Cardiac muscle cell (in vitro differentiated cells and primary cell): ENCODE measurements around the gene UBE2V1. TPM values are rescaled to one million over a fixed set of nuclear protein-coding genes. Genes with fewer than 3 reads are reported as not detected.

Experiments used
- DNase-seq, 2 donors: peaks; one replicate each; pipeline versions ENCODE4 v3.0.0 to v3.0.0-alpha.2; 2010 to 2017; ENCODE audit warnings: low read depth in 1 of 2, low spot score in 1 of 2
- H3K27ac ChIP-seq: fragments of 200-600 bp; sonication (generic); 2 replicates; pipeline ENCODE4 v1.5.1; 2016
- H3K27me3 ChIP-seq: fragments of 200-600 bp; sonication (generic); 2 replicates; pipeline ENCODE4 v1.6.0; 2016; ENCODE audit warnings: control low read depth
- H3K36me3 ChIP-seq: fragments of 200-600 bp; sonication (generic); 2 replicates; pipeline ENCODE4 v1.5.1; 2016; ENCODE audit warnings: control low read depth
- H3K4me1 ChIP-seq: fragments of 200-600 bp; sonication (generic); 2 replicates; pipeline ENCODE4 v1.8.1; 2017; ENCODE audit warnings: low read depth, mild to moderate bottlenecking, mixed run types
- H3K4me3 ChIP-seq: fragments of 200-600 bp; sonication (generic); 2 replicates; pipeline ENCODE4 v1.5.1; 2016; ENCODE audit warnings: mild to moderate bottlenecking
- H3K9me3 ChIP-seq: fragments of 200-600 bp; sonication (generic); 2 replicates; pipeline ENCODE4 v1.5.1; 2017; ENCODE audit warnings: low read depth, mild to moderate bottlenecking, control low read depth
- CTCF ChIP-seq: IDR thresholded peaks from 2 replicates; pipeline ENCODE4 v1.5.1; 2012; ENCODE audit warnings: low read depth, mild to moderate bottlenecking, low read length
- polyA plus RNA-seq: library from polyadenylated mRNA; unstranded; fragments of >200 nt; fragmentation: Nextera tagmentation; extraction: Ambion mirVana; gene quantifications from 2 replicates; pipeline ENCODE4 v1.2.1, GENCODE V29; 2016
- total RNA-seq: library from RNA; depleted of rRNA; stranded (reverse); fragments of >200 nt; gene quantifications from 2 replicates; pipeline ENCODE4 v1.2.3, GENCODE V29; 2016

UBE2V1 gene
- total and polyA plus RNA-seq, 2 experiments from 2014 or later, result 126 to 173 TPM

GRCh38 chr20:50070361-50070760 is 42.6 kb downstream of the UBE2V1 start:
- no peak for DNase-seq
- no peaks in the 10 kb centered on the region for H3K9me3 ChIP-seq
- H3K27me3 ChIP-seq, result no peaks in the 10 kb centered on the region
- H3K36me3 ChIP-seq, result no peaks in the 10 kb centered on the region
- TF ChIP-seq CTCF, result no peak
- H3K4me3 ChIP-seq, result no peak overlapping the region
- H3K4me1 ChIP-seq, result peaks cover 7% of the 10 kb centered on the region
- H3K27ac ChIP-seq, result no peak overlapping the region

GRCh38 chr20:50068041-50068651 is 44.8 kb downstream of the UBE2V1 start:
- Histone ChIP-seq H3K27ac (no peak overlapping the region), H3K4me1 (no peaks in the 10 kb centered on the region), H3K4me3 (no peak overlapping the region), H3K27me3 (no peaks in the 10 kb centered on the region), H3K9me3 (no peaks in the 10 kb centered on the region), H3K36me3 (no peaks in the 10 kb centered on the region)
- TF ChIP-seq CTCF, result no peak
- no peak for DNase-seq

DNA sequence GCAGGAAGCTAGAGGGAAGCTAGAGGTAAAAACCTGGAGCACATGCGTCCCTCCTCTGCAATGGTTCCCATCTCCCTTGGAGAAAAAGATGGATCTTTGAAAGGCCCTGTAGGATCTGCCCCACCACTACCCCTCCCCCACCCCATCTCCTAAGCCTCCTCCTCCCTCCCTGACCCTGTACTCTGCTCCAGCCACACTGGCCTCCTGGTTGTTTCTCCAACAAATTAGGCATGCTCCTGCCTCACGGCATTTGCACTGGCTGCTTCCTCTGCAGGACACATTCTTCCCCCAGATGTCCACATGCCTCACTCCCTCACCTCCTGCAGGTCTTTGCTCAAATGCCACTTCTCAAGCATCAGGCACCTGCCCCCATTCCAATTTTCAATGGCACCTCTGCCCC is 45.5 kb downstream of the UBE2V1 start:
- TF ChIP-seq CTCF, result no peak
- no peak overlapping the region for H3K27ac ChIP-seq
- H3K27me3 ChIP-seq, result no peaks in the 10 kb centered on the region
- H3K36me3 ChIP-seq, result no peaks in the 10 kb centered on the region
- no peak overlapping the region for H3K4me3 ChIP-seq
- H3K9me3 ChIP-seq, result no peaks in the 10 kb centered on the region
- no peaks in the 10 kb centered on the region for H3K4me1 ChIP-seq
- no peak for DNase-seq

DNA sequence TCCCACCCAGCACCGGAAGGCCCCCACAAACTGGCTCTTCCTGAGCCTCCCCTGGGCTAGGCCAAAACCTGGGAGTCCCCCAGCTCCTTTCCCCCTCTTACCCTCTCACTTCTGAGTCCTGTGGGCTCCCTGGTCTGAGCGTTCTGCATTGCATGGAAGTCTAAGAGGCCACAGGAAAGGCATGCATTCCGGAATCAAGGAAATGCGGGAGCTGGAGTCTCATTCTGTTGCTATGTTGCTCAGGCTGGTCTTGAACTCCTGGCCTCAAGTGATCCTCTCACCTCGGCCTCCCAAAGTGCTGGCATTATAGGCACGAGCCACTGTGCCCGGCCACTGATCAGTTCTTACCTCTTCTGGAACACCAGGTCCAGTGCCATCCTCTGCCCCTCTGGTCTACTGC is 45.9 kb downstream of the UBE2V1 start:
- Histone ChIP-seq H3K4me1 (no peaks in the 10 kb centered on the region), H3K36me3 (no peaks in the 10 kb centered on the region), H3K9me3 (no peaks in the 10 kb centered on the region), H3K4me3 (no peak overlapping the region), H3K27me3 (no peaks in the 10 kb centered on the region), H3K27ac (no peak overlapping the region)
- TF ChIP-seq CTCF, result no peak
- no peak for DNase-seq

DNA sequence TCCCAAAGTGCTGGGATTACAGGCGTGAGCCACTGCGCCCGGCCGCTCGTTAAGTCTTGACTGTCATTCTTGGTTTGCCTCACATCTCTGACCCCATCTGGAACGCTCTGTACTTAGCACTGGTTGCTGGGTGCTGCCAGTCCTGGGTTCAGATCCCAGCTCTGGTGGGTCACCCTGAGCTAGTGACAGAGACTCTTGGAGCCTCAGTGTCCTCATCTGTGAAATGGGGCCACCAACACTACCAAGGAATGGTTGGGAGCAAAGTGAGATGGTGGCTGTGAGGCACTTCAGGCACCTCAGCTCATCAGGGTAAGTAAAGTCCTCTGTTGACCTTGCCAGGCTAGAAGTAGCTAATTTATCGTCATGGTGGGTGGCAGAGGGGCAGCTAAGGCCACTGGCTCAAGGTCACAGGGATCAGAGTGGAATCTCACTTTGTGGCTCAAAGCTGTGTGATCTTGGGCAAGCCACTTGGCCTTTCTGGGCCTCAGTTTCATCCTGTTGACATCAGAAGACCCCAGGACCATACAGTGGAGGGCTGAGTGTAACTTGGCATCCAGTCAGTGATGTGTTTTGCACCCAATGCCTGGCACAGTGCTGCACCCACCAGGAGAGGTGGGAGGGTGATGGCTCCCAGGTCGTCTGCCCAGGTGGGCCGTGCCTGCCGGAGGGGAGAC is 46.7 kb downstream of the UBE2V1 start:
- H3K4me1 ChIP-seq, result no peaks in the 10 kb centered on the region
- H3K36me3 ChIP-seq, result no peaks in the 10 kb centered on the region
- TF ChIP-seq CTCF, result no peak
- H3K4me3 ChIP-seq, result no peak overlapping the region
- H3K27ac ChIP-seq, result no peak overlapping the region
- no peaks in the 10 kb centered on the region for H3K9me3 ChIP-seq
- H3K27me3 ChIP-seq, result no peaks in the 10 kb centered on the region
- no peak for DNase-seq
